B cell (primary cell): ENCODE data around the gene PNLDC1. TPM values are rescaled to one million over a fixed set of nuclear protein-coding genes. Genes with fewer than 3 reads are reported as not detected.

Source experiments
- ATAC-seq: fragments of 200-7000 bp; cut with Tn5 transposase; one replicate; pipeline ENCODE4 v1.10.0; 2021; ENCODE audit warnings: low read depth, mild to moderate bottlenecking, moderate number of reproducible peaks, moderate library complexity
- CTCF ChIA-PET: fragments of 350-600 bp; sonication (Branson Sonifier 250); formaldehyde crosslinking; loops from one replicate; lab custom pipeline; 2021; ENCODE audit warnings: antibody characterized with exemption, inconsistent platforms; lab: Charles Lee
- POLR2A ChIA-PET: fragments of 350-600 bp; sonication (Branson Sonifier 250); formaldehyde crosslinking; loops from one replicate; lab custom pipeline; 2021; ENCODE audit warnings: antibody characterized with exemption; lab: Charles Lee
- DNase-seq: peaks from one replicate; pipeline ENCODE4 v3.0.0; 2013
- H2AFZ ChIP-seq: 2 replicates; pipeline ENCODE4 v1.6.1; 2012; ENCODE audit warnings: mild to moderate bottlenecking, low read depth, low read length; ENCODE audit not compliant: insufficient read depth, poor library complexity, severe bottlenecking
- H3K27ac ChIP-seq, 2 donors: 1 replicate in 1 of 2; 2 replicates in 1 of 2; pipeline ENCODE4 v1.5.1; 2012 to 2013; ENCODE audit warnings: low read length in 2 of 2, mild to moderate bottlenecking in 2 of 2, moderate library complexity in 1 of 2
- H3K27me3 ChIP-seq, 4 experiments: fragments of 200-600 bp in 1 of 4; sonication (generic) in 1 of 4; replicated peaks in 1 of 4; 1 replicate in 2 of 4; 2 replicates in 2 of 4; pipeline versions ENCODE4 v1.6.1 to v1.7.0; 2013 to 2016; ENCODE audit warnings: low read length in 3 of 4, mild to moderate bottlenecking in 2 of 4, mixed read lengths in 1 of 4, moderate library complexity in 1 of 4; ENCODE audit not compliant: insufficient read depth in 4 of 4, control insufficient read depth in 3 of 4; ENCODE audit errors: control extremely low read depth in 1 of 4
- H3K36me3 ChIP-seq, 2 experiments: replicated peaks in 1 of 2; 1 replicate in 1 of 2; 2 replicates in 1 of 2; pipeline versions ENCODE4 v1.6.1 to v1.7.1; 2013; ENCODE audit warnings: low read length in 1 of 2; ENCODE audit not compliant: insufficient read depth in 2 of 2, control insufficient read depth in 1 of 2; ENCODE audit errors: control extremely low read depth in 1 of 2, extremely low read depth in 1 of 2
- H3K4me1 ChIP-seq, 2 donors: fragments of 200-600 bp in 1 of 2; sonication (generic) in 1 of 2; 1 replicate in 1 of 2; 2 replicates in 1 of 2; pipeline versions ENCODE4 v1.5.1 to v1.6.1; 2013 to 2017; ENCODE audit warnings: low read length in 2 of 2; ENCODE audit not compliant: control insufficient read depth in 2 of 2, insufficient read depth in 2 of 2
- H3K4me2 ChIP-seq: replicated peaks from 2 replicates; pipeline ENCODE3; 2012; ENCODE audit warnings: mild to moderate bottlenecking, low read depth, low read length; ENCODE audit not compliant: poor library complexity, severe bottlenecking
- H3K4me3 ChIP-seq, 5 experiments: fragments of 200-600 bp in 1 of 5; sonication (generic) in 1 of 5; 1 replicate in 3 of 5; 2 replicates in 2 of 5; pipeline versions ENCODE4 v1.5.1 to v1.7.0; 2011 to 2016; ENCODE audit warnings: low read length in 4 of 5, mild to moderate bottlenecking in 4 of 5, low read depth in 2 of 5, control low read depth in 1 of 5, moderate library complexity in 1 of 5; ENCODE audit not compliant: insufficient read depth in 1 of 5; ENCODE audit errors: control extremely low read depth in 1 of 5, extremely low read depth in 1 of 5
- H3K79me2 ChIP-seq: fragments of 200-600 bp; sonication (generic); one replicate; pipeline ENCODE4 v1.6.0; 2016; ENCODE audit warnings: low read length; ENCODE audit not compliant: control insufficient read depth, insufficient read depth
- H3K9ac ChIP-seq: fragments of 200-600 bp; sonication (generic); 2 replicates; pipeline ENCODE4 v1.6.1; 2017; ENCODE audit warnings: mild to moderate bottlenecking, low read length, moderate library complexity
- H3K9me3 ChIP-seq, 3 donors: one replicate each; pipeline versions ENCODE4 v1.6.1 to v1.7.1; 2013; ENCODE audit warnings: low read length in 2 of 3; ENCODE audit not compliant: control insufficient read depth in 2 of 3, insufficient read depth in 1 of 3; ENCODE audit errors: control extremely low read depth in 1 of 3
- H4K20me1 ChIP-seq: 2 replicates; pipeline ENCODE4 v1.6.0; 2012; ENCODE audit warnings: mild to moderate bottlenecking, low read length; ENCODE audit not compliant: insufficient read depth, control insufficient read depth, poor library complexity, severe bottlenecking
- H3K27ac Mint-ChIP-seq: one replicate; pipeline ENCODE4 v1.8.0; 2021; ENCODE audit warnings: mixed read lengths
- H3K27me3 Mint-ChIP-seq: one replicate; pipeline ENCODE4 v1.8.0; 2021; ENCODE audit warnings: mixed read lengths
- H3K4me1 Mint-ChIP-seq: one replicate; pipeline ENCODE4 v1.8.0; 2021; ENCODE audit warnings: mixed read lengths
- H3K4me3 Mint-ChIP-seq: one replicate; pipeline ENCODE4 v1.8.0; 2021; ENCODE audit warnings: mixed read lengths
- H3K9me3 Mint-ChIP-seq: one replicate; pipeline ENCODE4 v1.8.0; 2022; ENCODE audit warnings: mixed read lengths; ENCODE audit not compliant: insufficient read depth
- CTCF ChIP-seq: fragments of 200-600 bp; IDR thresholded peaks from one replicate; pipeline ENCODE4 v1.8.0; 2022; ENCODE audit warnings: antibody characterized with exemption, mild to moderate bottlenecking
- EZH2 ChIP-seq: IDR thresholded peaks from 2 replicates; pipeline ENCODE4 v1.6.1; 2012; ENCODE audit warnings: borderline replicate concordance, low read depth, mild to moderate bottlenecking, moderate library complexity, low read length; ENCODE audit not compliant: insufficient read depth, poor library complexity, severe bottlenecking
- WGBS: methylation state at CpG from one replicate; pipeline ENCODE4 v1.1.5; 2013; ENCODE audit warnings: missing lambda C conversion rate; ENCODE audit not compliant: insufficient coverage; 5-methylcytosine and 5-hydroxymethylcytosine counted together
- intact Hi-C: fragments of 100-400 bp; cut with micrococcal nuclease; formaldehyde crosslinking; loops from one replicate; pipeline ENCODE4 v1.10.0; 2022
- polyA minus RNA-seq: library from RNA; depleted of rRNA, polyadenylated mRNA; stranded (reverse); fragments of >200 nt; gene quantifications from 2 replicates; pipeline ENCODE4 v1.2.3, GENCODE V29; 2012
- polyA plus RNA-seq: library from polyadenylated mRNA; depleted of rRNA; stranded (reverse); fragments of >200 nt; gene quantifications from 2 replicates; pipeline ENCODE4 v1.2.3, GENCODE V29; 2012
- total RNA-seq, 2 donors: library from RNA; stranded (reverse); fragments of 120-200 nt in 1 of 2; gene quantifications; 1 replicate in 1 of 2; 2 replicates in 1 of 2; pipeline versions ENCODE4 v1.2.3 to v1.2.4, GENCODE V29; 2013 to 2022

Gene PNLDC1
- total RNA-seq (0.46 and 0.71 TPM in 2 replicates), polyA plus RNA-seq (0.13 and 1.3 TPM in 2 replicates), polyA minus RNA-seq (0.71 TPM in 1 of 2 replicates, not detected in the other)
- 0.23 TPM for total RNA-seq (2013)

- Histone ChIP-seq H3K4me2 (no peak within 1 kb of the TSS), H3K4me1 (no peaks in the 10 kb centered on the region), H3K4me3 (peak within 1 kb of the TSS in 1 of 5 experiments; percentile 11), H3K27me3 (no peaks in the 10 kb centered on the region), H3K27ac (no peak within 1 kb of the TSS), H3K9me3 (no peaks in the 10 kb centered on the region), H3K36me3 (peaks cover 13 to 47% of the 10 kb centered on the region in 2 experiments), H3K79me2 (peaks cover 16% of the 10 kb centered on the region), H4K20me1 (peaks cover 15% of the 10 kb centered on the region), H3K9ac (no peak within 1 kb of the TSS), H2AFZ (no peak within 1 kb of the TSS)
- intact Hi-C loops: no loop called here
- no peak within 1 kb of the TSS for H3K27ac Mint-ChIP-seq
- ATAC-seq: no peak
- CTCF ChIA-PET: no interaction called here
- no peak within 1 kb of the TSS for H3K4me3 Mint-ChIP-seq
- 97% methylated on average over 49 of the region's 50 CpGs for WGBS
- no peaks in the 10 kb centered on the region for H3K9me3 Mint-ChIP-seq
- TF ChIP-seq CTCF: no peak
- no peak for TF ChIP-seq EZH2
- POLR2A ChIA-PET: no interaction called here
- H3K4me1 Mint-ChIP-seq: peaks cover 2% of the 10 kb centered on the region
- no peaks in the 10 kb centered on the region for H3K27me3 Mint-ChIP-seq
- no peak for DNase-seq
These were observed at the start of gene PNLDC1 for GRCh38 chr6:159800141-159800865. TSS of gene PNLDC1 (plus strand) at chr6:159800276. CDS start at chr6:159800308, 32 bp downstream.

GRCh38 chr6:159751448-159751847 is 48.6 kb upstream of the PNLDC1 start:
- H3K4me2 ChIP-seq: no peak overlapping the region
- no peak overlapping the region for H3K9ac ChIP-seq
- H3K4me1 ChIP-seq: no peaks in the 10 kb centered on the region
- CTCF ChIA-PET: interaction anchor here (0.6 to 1.2 kb wide), 4 partner anchors 22 to 62 kb away, joined by 3 read pairs; no protein-coding TSS in a partner anchor
- H3K9me3 ChIP-seq: no peaks in the 10 kb centered on the region
- ATAC-seq (no peak), DNase-seq (no peak)
- H3K27ac ChIP-seq: no peak overlapping the region
- Mint-ChIP-seq H3K27ac (no peak overlapping the region), H3K4me1 (no peaks in the 10 kb centered on the region), H3K4me3 (no peak overlapping the region), H3K9me3 (no peaks in the 10 kb centered on the region), H3K27me3 (no peaks in the 10 kb centered on the region)
- intact Hi-C loops: no loop called here
- TF ChIP-seq EZH2: no peak
- no peak for TF ChIP-seq CTCF
- H4K20me1 ChIP-seq: no peaks in the 10 kb centered on the region
- no CpG with 5 or more reads among the region's 3 CpGs for WGBS
- peaks cover 3% of the 10 kb centered on the region for H3K79me2 ChIP-seq
- H3K36me3 ChIP-seq: peaks cover 23 to 70% of the 10 kb centered on the region in 2 experiments
- no peaks in the 10 kb centered on the region for H3K27me3 ChIP-seq
- POLR2A ChIA-PET: no interaction called here
- H2AFZ ChIP-seq: no peak overlapping the region
- no peak overlapping the region for H3K4me3 ChIP-seq
